Measurements from ENCODE around the gene ECEL1.
"Not testable (repeated sequence)": the region's sequence is repeated elsewhere in the genome, so short reads cannot be mapped to it uniquely, and the experiment has no call there.

Gene ECEL1, protein sequence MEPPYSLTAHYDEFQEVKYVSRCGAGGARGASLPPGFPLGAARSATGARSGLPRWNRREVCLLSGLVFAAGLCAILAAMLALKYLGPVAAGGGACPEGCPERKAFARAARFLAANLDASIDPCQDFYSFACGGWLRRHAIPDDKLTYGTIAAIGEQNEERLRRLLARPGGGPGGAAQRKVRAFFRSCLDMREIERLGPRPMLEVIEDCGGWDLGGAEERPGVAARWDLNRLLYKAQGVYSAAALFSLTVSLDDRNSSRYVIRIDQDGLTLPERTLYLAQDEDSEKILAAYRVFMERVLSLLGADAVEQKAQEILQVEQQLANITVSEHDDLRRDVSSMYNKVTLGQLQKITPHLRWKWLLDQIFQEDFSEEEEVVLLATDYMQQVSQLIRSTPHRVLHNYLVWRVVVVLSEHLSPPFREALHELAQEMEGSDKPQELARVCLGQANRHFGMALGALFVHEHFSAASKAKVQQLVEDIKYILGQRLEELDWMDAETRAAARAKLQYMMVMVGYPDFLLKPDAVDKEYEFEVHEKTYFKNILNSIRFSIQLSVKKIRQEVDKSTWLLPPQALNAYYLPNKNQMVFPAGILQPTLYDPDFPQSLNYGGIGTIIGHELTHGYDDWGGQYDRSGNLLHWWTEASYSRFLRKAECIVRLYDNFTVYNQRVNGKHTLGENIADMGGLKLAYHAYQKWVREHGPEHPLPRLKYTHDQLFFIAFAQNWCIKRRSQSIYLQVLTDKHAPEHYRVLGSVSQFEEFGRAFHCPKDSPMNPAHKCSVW

GRCh38 chr2:232487385-232488096 lies at the start of gene ECEL1:
Gene ECEL1 (minus strand): TSS chr2:232487834. CDS start chr2:232486653, 1,181 bp downstream.
- H3K9me3 Mint-ChIP-seq, result no peaks in the 10 kb centered on the region
- peaks cover 8% of the 10 kb centered on the region for H3K4me1 Mint-ChIP-seq
- H3K36me3 Mint-ChIP-seq, result no peaks in the 10 kb centered on the region
- ATAC-seq, result no peak
- no peak within 1 kb of the TSS for H3K27ac Mint-ChIP-seq
- H3K27me3 Mint-ChIP-seq, result peaks cover 79% of the 10 kb centered on the region
- H3K4me3 Mint-ChIP-seq, result no peak within 1 kb of the TSS

DNA sequence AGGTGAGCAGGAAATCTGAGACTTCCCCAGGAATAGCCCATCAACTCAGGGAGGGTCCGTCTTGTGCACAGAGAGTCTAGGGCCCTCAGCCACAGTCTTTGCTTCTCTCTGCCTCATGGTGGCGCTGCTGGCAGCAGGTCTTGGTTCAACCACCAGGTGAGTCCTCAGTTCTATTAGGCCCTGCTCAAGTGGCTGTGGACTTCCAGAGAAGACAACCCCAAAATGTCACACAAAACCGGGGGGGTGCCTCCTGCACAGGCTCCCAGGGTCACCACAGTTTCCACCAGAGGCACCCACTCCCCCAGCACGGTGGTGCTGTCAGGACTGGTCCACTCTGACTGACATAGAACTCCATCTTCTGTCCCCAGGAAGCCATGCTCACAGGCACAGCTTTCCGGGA lies 49.4 kb upstream of the ECEL1 start:
- Mint-ChIP-seq H3K36me3 (no peaks in the 10 kb centered on the region), H3K27me3 (peaks cover 69% of the 10 kb centered on the region), H3K9me3 (peaks cover 3% of the 10 kb centered on the region), H3K4me3 (no peak overlapping the region), H3K27ac (no peak overlapping the region), H3K4me1 (peaks cover 29% of the 10 kb centered on the region)
- ATAC-seq, result no peak

GRCh38 chr2:232535761-232536530 lies 48.3 kb upstream of the ECEL1 start:
- Mint-ChIP-seq H3K36me3 (no peaks in the 10 kb centered on the region), H3K27me3 (peaks cover 75% of the 10 kb centered on the region), H3K4me3 (no peak overlapping the region), H3K4me1 (peaks cover 21% of the 10 kb centered on the region), H3K9me3 (peaks cover 3% of the 10 kb centered on the region), H3K27ac (no peak overlapping the region)
- ATAC-seq, result no peak

DNA sequence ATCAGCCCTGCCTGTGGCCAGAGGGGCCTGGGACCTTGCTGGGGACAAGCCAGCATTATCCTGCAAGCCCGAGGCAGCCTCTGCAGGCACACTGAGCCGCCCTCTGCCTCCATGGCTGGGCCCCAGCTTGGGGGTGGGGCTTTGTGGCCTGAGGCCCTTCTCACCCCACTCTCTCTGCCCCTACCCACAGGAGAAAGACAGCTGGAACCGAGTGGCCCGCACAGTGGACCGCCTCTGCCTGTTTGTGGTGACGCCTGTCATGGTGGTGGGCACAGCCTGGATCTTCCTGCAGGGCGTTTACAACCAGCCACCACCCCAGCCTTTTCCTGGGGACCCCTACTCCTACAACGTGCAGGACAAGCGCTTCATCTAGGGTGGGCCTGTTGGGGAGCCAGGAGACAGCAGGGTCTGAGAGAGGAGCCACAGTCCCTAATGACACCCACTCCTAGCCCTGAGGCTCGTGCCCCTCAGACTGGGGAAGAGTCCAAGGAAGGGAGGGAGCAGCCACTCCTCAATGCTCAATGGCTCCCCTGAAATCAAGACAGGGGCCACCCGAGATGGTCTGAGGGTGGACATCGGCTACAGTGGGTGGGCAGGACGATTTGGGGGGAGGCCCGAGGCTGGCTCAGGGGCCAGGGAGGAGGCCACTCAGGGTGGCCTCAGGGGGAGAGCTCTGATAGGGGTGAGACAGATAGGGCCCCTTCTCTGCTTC lies 47.5 kb upstream of the ECEL1 start:
- peaks cover 3% of the 10 kb centered on the region for H3K9me3 Mint-ChIP-seq
- H3K4me1 Mint-ChIP-seq, result peaks cover 14% of the 10 kb centered on the region
- H3K27me3 Mint-ChIP-seq, result peaks cover 83% of the 10 kb centered on the region
- no peak for ATAC-seq
- H3K36me3 Mint-ChIP-seq, result no peaks in the 10 kb centered on the region
- H3K27ac Mint-ChIP-seq, result no peak overlapping the region
- H3K4me3 Mint-ChIP-seq, result no peak overlapping the region

GRCh38 chr2:232533944-232534710 lies 46.5 kb upstream of the ECEL1 start:
- Mint-ChIP-seq H3K4me1 (peaks cover 11% of the 10 kb centered on the region), H3K27me3 (peaks cover 89% of the 10 kb centered on the region), H3K4me3 (no peak overlapping the region), H3K27ac (no peak overlapping the region), H3K9me3 (peaks cover 3% of the 10 kb centered on the region), H3K36me3 (no peaks in the 10 kb centered on the region)
- no peak for ATAC-seq

GRCh38 chr2:232532821-232533220 lies 45.2 kb upstream of the ECEL1 start:
- not testable (repeated sequence) for ATAC-seq, H3K9me3 Mint-ChIP-seq, H3K4me1 Mint-ChIP-seq, H3K4me3 Mint-ChIP-seq, H3K36me3 Mint-ChIP-seq, H3K27ac Mint-ChIP-seq
- peaks cover 90% of the 10 kb centered on the region for H3K27me3 Mint-ChIP-seq

GRCh38 chr2:232532419-232532818 lies 44.8 kb upstream of the ECEL1 start:
- Mint-ChIP-seq H3K27me3 (peaks cover 91% of the 10 kb centered on the region), H3K9me3 (peaks cover 3% of the 10 kb centered on the region), H3K4me3 (no peak overlapping the region), H3K36me3 (no peaks in the 10 kb centered on the region), H3K4me1 (no peaks in the 10 kb centered on the region), H3K27ac (no peak overlapping the region)
- ATAC-seq, result no peak

GRCh38 chr2:232530626-232531260 lies 43.1 kb upstream of the ECEL1 start:
- H3K27ac Mint-ChIP-seq, result no peak overlapping the region
- H3K4me1 Mint-ChIP-seq, result no peaks in the 10 kb centered on the region
- H3K4me3 Mint-ChIP-seq, result no peak overlapping the region
- peaks cover 91% of the 10 kb centered on the region for H3K27me3 Mint-ChIP-seq
- no peak for ATAC-seq
- no peaks in the 10 kb centered on the region for H3K9me3 Mint-ChIP-seq
- no peaks in the 10 kb centered on the region for H3K36me3 Mint-ChIP-seq

DNA sequence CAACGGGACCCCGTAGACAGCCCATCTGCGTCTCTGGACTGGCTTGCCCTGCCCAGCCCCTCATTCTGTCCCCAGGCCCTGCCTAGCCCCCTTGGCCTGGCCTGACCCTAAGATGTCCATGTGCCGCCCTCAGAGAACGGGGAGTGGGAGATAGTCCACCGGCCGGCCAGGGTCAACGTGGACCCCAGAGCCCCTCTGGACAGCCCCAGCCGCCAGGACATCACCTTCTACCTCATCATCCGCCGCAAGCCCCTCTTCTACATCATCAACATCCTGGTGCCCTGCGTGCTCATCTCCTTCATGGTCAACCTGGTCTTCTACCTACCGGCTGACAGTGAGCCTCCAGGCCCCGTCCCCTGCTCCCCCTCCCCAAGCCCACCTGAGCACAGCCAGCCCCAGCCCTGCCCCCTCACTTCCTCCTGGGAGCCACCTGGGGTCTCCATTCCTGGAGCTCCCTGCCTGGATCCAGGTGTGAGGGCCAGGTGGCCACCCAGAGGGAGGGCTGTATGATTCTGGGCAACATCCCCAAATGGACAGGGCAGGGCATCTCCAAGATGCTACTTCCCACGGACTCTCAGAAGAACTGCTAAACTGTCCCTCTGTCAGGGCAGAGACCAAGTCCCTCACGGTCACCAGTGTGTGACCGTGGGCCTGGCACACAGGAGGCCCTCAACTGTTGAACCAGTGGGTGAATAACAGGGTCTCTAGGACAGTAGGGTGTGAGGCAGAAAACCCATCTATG lies 42.3 kb upstream of the ECEL1 start:
- H3K36me3 Mint-ChIP-seq, result no peaks in the 10 kb centered on the region
- H3K27me3 Mint-ChIP-seq, result peaks cover 85% of the 10 kb centered on the region
- H3K9me3 Mint-ChIP-seq, result no peaks in the 10 kb centered on the region
- no peak overlapping the region for H3K4me3 Mint-ChIP-seq
- no peak overlapping the region for H3K27ac Mint-ChIP-seq
- H3K4me1 Mint-ChIP-seq, result no peaks in the 10 kb centered on the region
- no peak for ATAC-seq

GRCh38 chr2:232528746-232529460 lies 41.3 kb upstream of the ECEL1 start:
- Mint-ChIP-seq H3K9me3 (no peaks in the 10 kb centered on the region), H3K36me3 (no peaks in the 10 kb centered on the region), H3K4me1 (peaks cover 8% of the 10 kb centered on the region), H3K4me3 (no peak overlapping the region), H3K27me3 (peaks cover 85% of the 10 kb centered on the region), H3K27ac (no peak overlapping the region)
- no peak for ATAC-seq

- Mint-ChIP-seq H3K4me3 (no peak overlapping the region), H3K4me1 (peaks cover 13% of the 10 kb centered on the region), H3K36me3 (no peaks in the 10 kb centered on the region), H3K27ac (no peak overlapping the region), H3K27me3 (peaks cover 84% of the 10 kb centered on the region), H3K9me3 (no peaks in the 10 kb centered on the region)
- no peak for ATAC-seq
Observed at GRCh38 chr2:232527905-232528470, 40.4 kb upstream of the ECEL1 start.

GRCh38 chr2:232526372-232526941 lies 38.8 kb upstream of the ECEL1 start:
- peaks cover 87% of the 10 kb centered on the region for H3K27me3 Mint-ChIP-seq
- no peak overlapping the region for H3K27ac Mint-ChIP-seq
- no peaks in the 10 kb centered on the region for H3K36me3 Mint-ChIP-seq
- no peak overlapping the region for H3K4me3 Mint-ChIP-seq
- ATAC-seq, result no peak
- H3K4me1 Mint-ChIP-seq, result peaks cover 23% of the 10 kb centered on the region
- H3K9me3 Mint-ChIP-seq, result no peaks in the 10 kb centered on the region
